A673 (cell line): Measurements from ENCODE around the gene ABCD2. TPM values are rescaled to one million over a fixed set of nuclear protein-coding genes. Genes with fewer than 3 reads are reported as not detected.

Experiments
- BruUV-seq: library from RNA; stranded (reverse); fragments of 400-500 nt; replicated peaks from 2 replicates; lab custom pipeline; 2021; lab: Mats Ljungman, UMichigan
- CTCF ChIA-PET: fragments of 300-600 bp; sonication (Branson Sonifier 250); formaldehyde crosslinking; loops from one replicate; lab custom pipeline; 2022; ENCODE audit warnings: antibody characterized with exemption; lab: Charles Lee
- POLR2A ChIA-PET: fragments of 300-600 bp; sonication (Branson Sonifier 250); formaldehyde crosslinking; loops from one replicate; lab custom pipeline; 2022; ENCODE audit warnings: antibody characterized with exemption; ENCODE audit not compliant: low non-redundant PET; lab: Charles Lee
- DNase-seq: peaks from one replicate; pipeline ENCODE4 v3.0.0-alpha.2; 2015; ENCODE audit warnings: low spot score
- H3K27ac ChIP-seq: fragments of 200-600 bp; sonication (generic); 2 replicates; pipeline ENCODE4 v1.5.1; 2016; ENCODE audit warnings: mixed run types, low read depth, mild to moderate bottlenecking, mixed read lengths, antibody characterized with exemption, low read length; ENCODE audit not compliant: poor library complexity, severe bottlenecking
- H3K27me3 ChIP-seq: fragments of 200-600 bp; sonication (generic); replicated peaks from 2 replicates; pipeline ENCODE4 v1.6.1; 2017; ENCODE audit warnings: mixed run types, low read depth, mild to moderate bottlenecking, mixed read lengths, antibody characterized with exemption, low read length; ENCODE audit not compliant: insufficient read depth, poor library complexity
- H3K36me3 ChIP-seq: fragments of 200-600 bp; sonication (generic); 2 replicates; pipeline ENCODE4 v1.6.1; 2016; ENCODE audit warnings: mixed run types, mild to moderate bottlenecking, mixed read lengths, antibody characterized with exemption, low read length; ENCODE audit not compliant: insufficient read depth, poor library complexity, severe bottlenecking
- H3K4me1 ChIP-seq: fragments of 200-600 bp; sonication (generic); 2 replicates; pipeline ENCODE4 v1.6.1; 2017; ENCODE audit warnings: mixed run types, mild to moderate bottlenecking, mixed read lengths, antibody characterized with exemption, low read length; ENCODE audit not compliant: insufficient read depth, poor library complexity, severe bottlenecking
- H3K4me3 ChIP-seq: fragments of 200-600 bp; sonication (generic); 2 replicates; pipeline ENCODE4 v1.5.1; 2016; ENCODE audit warnings: low read depth, mixed run types, mild to moderate bottlenecking, mixed read lengths, low read length; ENCODE audit not compliant: poor library complexity, severe bottlenecking
- H3K9me3 ChIP-seq: fragments of 200-600 bp; sonication (generic); 2 replicates; pipeline ENCODE4 v1.6.1; 2016; ENCODE audit warnings: mixed run types, low read depth, mild to moderate bottlenecking, mixed read lengths, antibody characterized with exemption, low read length; ENCODE audit not compliant: poor library complexity, severe bottlenecking
- EZH2 ChIP-seq: fragments of 200-600 bp; sonication (generic); IDR thresholded peaks from 2 replicates; pipeline ENCODE4 v1.6.1; 2017; ENCODE audit warnings: borderline replicate concordance, low read depth, mild to moderate bottlenecking, mixed read lengths, antibody characterized with exemption, low read length; ENCODE audit not compliant: poor library complexity, severe bottlenecking
- intact Hi-C: fragments of 100-400 bp; cut with micrococcal nuclease; formaldehyde crosslinking; loops from one replicate; pipeline ENCODE4 v1.10.0; 2022; ENCODE audit not compliant: unreplicated experiment
- total RNA-seq: library from RNA; stranded (reverse); gene quantifications from 2 replicates; pipeline ENCODE4 v1.2.3, GENCODE V29; 2021
- TF ChIP-seq, protein P1 (sequence below): fragments of 300-800, 200-600 bp; sonication (generic); conservative IDR thresholded peaks from 2 replicates; pipeline ENCODE4 v1.5.1; 2017; ENCODE audit warnings: low read depth, mild to moderate bottlenecking, antibody characterized with exemption, low read length, moderate library complexity, mixed read lengths

Gene ABCD2
- total RNA-seq, 1 experiment from 2014 or later: not detected

DNA sequence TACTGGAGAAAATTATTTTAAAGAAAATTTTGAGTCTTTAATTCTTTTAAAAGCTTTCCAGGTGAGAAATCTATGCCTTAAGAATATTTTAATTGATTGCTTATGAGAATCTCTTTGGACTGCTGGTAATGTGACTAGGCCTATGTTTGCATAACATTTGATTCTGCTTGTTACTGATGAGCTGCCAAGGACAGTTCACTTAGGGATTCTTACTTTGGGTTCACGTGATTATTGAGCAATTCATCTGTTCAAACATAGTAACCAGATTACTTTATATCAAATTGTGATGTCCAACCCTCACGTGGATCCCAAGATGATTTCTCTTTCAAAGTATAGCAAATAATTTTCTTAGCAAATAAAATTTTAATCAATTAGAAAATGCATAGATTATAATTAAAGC, 27.4 kb upstream of the ABCD2 start:
- no peak for DNase-seq
- Histone ChIP-seq H3K9me3 (no peaks in the 10 kb centered on the region), H3K36me3 (no peaks in the 10 kb centered on the region), H3K27me3 (no peaks in the 10 kb centered on the region), H3K4me3 (no peak overlapping the region), H3K4me1 (no peaks in the 10 kb centered on the region), H3K27ac (no peak overlapping the region)
- intact Hi-C loops: no loop called here
- ChIA-PET POLR2A (no interaction called here), CTCF (no interaction called here)
- TF ChIP-seq EZH2: no peak
- TF ChIP-seq, protein P1, sequence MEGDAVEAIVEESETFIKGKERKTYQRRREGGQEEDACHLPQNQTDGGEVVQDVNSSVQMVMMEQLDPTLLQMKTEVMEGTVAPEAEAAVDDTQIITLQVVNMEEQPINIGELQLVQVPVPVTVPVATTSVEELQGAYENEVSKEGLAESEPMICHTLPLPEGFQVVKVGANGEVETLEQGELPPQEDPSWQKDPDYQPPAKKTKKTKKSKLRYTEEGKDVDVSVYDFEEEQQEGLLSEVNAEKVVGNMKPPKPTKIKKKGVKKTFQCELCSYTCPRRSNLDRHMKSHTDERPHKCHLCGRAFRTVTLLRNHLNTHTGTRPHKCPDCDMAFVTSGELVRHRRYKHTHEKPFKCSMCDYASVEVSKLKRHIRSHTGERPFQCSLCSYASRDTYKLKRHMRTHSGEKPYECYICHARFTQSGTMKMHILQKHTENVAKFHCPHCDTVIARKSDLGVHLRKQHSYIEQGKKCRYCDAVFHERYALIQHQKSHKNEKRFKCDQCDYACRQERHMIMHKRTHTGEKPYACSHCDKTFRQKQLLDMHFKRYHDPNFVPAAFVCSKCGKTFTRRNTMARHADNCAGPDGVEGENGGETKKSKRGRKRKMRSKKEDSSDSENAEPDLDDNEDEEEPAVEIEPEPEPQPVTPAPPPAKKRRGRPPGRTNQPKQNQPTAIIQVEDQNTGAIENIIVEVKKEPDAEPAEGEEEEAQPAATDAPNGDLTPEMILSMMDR: no peak
- no TSS peak for BruUV-seq

DNA sequence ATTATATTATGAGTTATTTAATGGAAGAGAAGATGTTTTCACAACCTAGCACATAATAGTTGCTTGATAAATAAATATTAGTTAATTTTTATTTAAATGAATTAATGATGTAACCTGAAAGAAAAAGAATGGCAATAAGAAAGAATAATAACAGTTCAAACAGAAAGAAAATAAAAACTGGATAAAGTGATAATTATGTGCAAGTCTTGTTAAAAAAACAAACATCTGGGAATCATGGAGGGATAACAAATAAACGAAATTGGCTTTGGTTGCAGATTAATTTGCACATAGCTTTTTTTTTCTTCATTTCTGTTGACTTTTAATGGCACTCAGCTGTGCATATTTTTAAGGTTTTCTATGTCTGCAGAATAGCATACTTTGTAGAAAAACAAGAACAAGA, 23.4 kb upstream of the ABCD2 start:
- intact Hi-C loops: no loop called here
- ChIA-PET POLR2A (no interaction called here), CTCF (no interaction called here)
- Histone ChIP-seq H3K27ac (no peak overlapping the region), H3K4me1 (no peaks in the 10 kb centered on the region), H3K36me3 (no peaks in the 10 kb centered on the region), H3K27me3 (no peaks in the 10 kb centered on the region), H3K9me3 (no peaks in the 10 kb centered on the region), H3K4me3 (no peak overlapping the region)
- TF ChIP-seq EZH2: no peak
- TF ChIP-seq, protein P1: no peak
- no TSS peak for BruUV-seq
- DNase-seq: no peak

DNA sequence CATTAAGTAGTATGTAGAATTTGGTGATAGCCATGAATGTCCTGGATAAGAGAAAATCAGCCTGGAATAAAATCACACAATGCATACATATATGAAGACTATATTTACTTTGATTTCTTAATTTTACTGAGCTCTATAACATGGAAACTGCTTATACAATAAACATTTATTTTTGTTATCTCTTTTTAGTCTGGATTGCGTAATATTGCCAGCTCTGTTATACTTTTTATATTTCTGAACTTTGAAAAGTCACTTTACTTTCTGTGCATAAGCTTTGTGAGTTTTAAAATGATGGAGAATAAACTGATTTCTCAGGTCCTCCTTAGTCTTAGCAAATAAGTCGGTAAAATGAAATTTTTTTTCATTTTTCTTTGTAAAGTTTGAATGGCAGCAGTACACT, 19.2 kb upstream of the ABCD2 start:
- BruUV-seq: no TSS peak
- no peak overlapping the region for H3K27ac ChIP-seq
- intact Hi-C loops: no loop called here
- no peak for DNase-seq
- ChIA-PET POLR2A (no interaction called here), CTCF (no interaction called here)
- TF ChIP-seq, protein P1: no peak
- no peak for TF ChIP-seq EZH2
- H3K4me3 ChIP-seq: no peak overlapping the region
- H3K27me3 ChIP-seq: no peaks in the 10 kb centered on the region
- no peaks in the 10 kb centered on the region for H3K36me3 ChIP-seq
- H3K9me3 ChIP-seq: no peaks in the 10 kb centered on the region
- no peaks in the 10 kb centered on the region for H3K4me1 ChIP-seq
